B cell (primary cell): ENCODE data around the gene CARD10. TPM values are rescaled to one million over a fixed set of nuclear protein-coding genes. Genes with fewer than 3 reads are reported as not detected.

Experiments used
- ATAC-seq: fragments of 200-7000 bp; cut with Tn5 transposase; one replicate; pipeline ENCODE4 v1.10.0; 2021; ENCODE audit warnings: low read depth, mild to moderate bottlenecking, moderate number of reproducible peaks, moderate library complexity
- CTCF ChIA-PET: fragments of 350-600 bp; sonication (Branson Sonifier 250); formaldehyde crosslinking; loops from one replicate; lab custom pipeline; 2021; ENCODE audit warnings: antibody characterized with exemption, inconsistent platforms; lab: Charles Lee
- POLR2A ChIA-PET: fragments of 350-600 bp; sonication (Branson Sonifier 250); formaldehyde crosslinking; loops from one replicate; lab custom pipeline; 2021; ENCODE audit warnings: antibody characterized with exemption; lab: Charles Lee
- DNase-seq: peaks from one replicate; pipeline ENCODE4 v3.0.0; 2013
- H2AFZ ChIP-seq: 2 replicates; pipeline ENCODE4 v1.6.1; 2012; ENCODE audit warnings: mild to moderate bottlenecking, low read depth, low read length; ENCODE audit not compliant: insufficient read depth, poor library complexity, severe bottlenecking
- H3K27ac ChIP-seq, 2 donors: 1 replicate in 1 of 2; 2 replicates in 1 of 2; pipeline ENCODE4 v1.5.1; 2012 to 2013; ENCODE audit warnings: low read length in 2 of 2, mild to moderate bottlenecking in 2 of 2, moderate library complexity in 1 of 2
- H3K27me3 ChIP-seq, 4 experiments: fragments of 200-600 bp in 1 of 4; sonication (generic) in 1 of 4; replicated peaks in 1 of 4; 1 replicate in 2 of 4; 2 replicates in 2 of 4; pipeline versions ENCODE4 v1.6.1 to v1.7.0; 2013 to 2016; ENCODE audit warnings: low read length in 3 of 4, mild to moderate bottlenecking in 2 of 4, mixed read lengths in 1 of 4, moderate library complexity in 1 of 4; ENCODE audit not compliant: insufficient read depth in 4 of 4, control insufficient read depth in 3 of 4; ENCODE audit errors: control extremely low read depth in 1 of 4
- H3K36me3 ChIP-seq, 2 experiments: replicated peaks in 1 of 2; 1 replicate in 1 of 2; 2 replicates in 1 of 2; pipeline versions ENCODE4 v1.6.1 to v1.7.1; 2013; ENCODE audit warnings: low read length in 1 of 2; ENCODE audit not compliant: insufficient read depth in 2 of 2, control insufficient read depth in 1 of 2; ENCODE audit errors: control extremely low read depth in 1 of 2, extremely low read depth in 1 of 2
- H3K4me1 ChIP-seq, 2 donors: fragments of 200-600 bp in 1 of 2; sonication (generic) in 1 of 2; 1 replicate in 1 of 2; 2 replicates in 1 of 2; pipeline versions ENCODE4 v1.5.1 to v1.6.1; 2013 to 2017; ENCODE audit warnings: low read length in 2 of 2; ENCODE audit not compliant: control insufficient read depth in 2 of 2, insufficient read depth in 2 of 2
- H3K4me2 ChIP-seq: replicated peaks from 2 replicates; pipeline ENCODE3; 2012; ENCODE audit warnings: mild to moderate bottlenecking, low read depth, low read length; ENCODE audit not compliant: poor library complexity, severe bottlenecking
- H3K4me3 ChIP-seq, 5 experiments: fragments of 200-600 bp in 1 of 5; sonication (generic) in 1 of 5; 1 replicate in 3 of 5; 2 replicates in 2 of 5; pipeline versions ENCODE4 v1.5.1 to v1.7.0; 2011 to 2016; ENCODE audit warnings: low read length in 4 of 5, mild to moderate bottlenecking in 4 of 5, low read depth in 2 of 5, control low read depth in 1 of 5, moderate library complexity in 1 of 5; ENCODE audit not compliant: insufficient read depth in 1 of 5; ENCODE audit errors: control extremely low read depth in 1 of 5, extremely low read depth in 1 of 5
- H3K79me2 ChIP-seq: fragments of 200-600 bp; sonication (generic); one replicate; pipeline ENCODE4 v1.6.0; 2016; ENCODE audit warnings: low read length; ENCODE audit not compliant: control insufficient read depth, insufficient read depth
- H3K9ac ChIP-seq: fragments of 200-600 bp; sonication (generic); 2 replicates; pipeline ENCODE4 v1.6.1; 2017; ENCODE audit warnings: mild to moderate bottlenecking, low read length, moderate library complexity
- H3K9me3 ChIP-seq, 3 donors: one replicate each; pipeline versions ENCODE4 v1.6.1 to v1.7.1; 2013; ENCODE audit warnings: low read length in 2 of 3; ENCODE audit not compliant: control insufficient read depth in 2 of 3, insufficient read depth in 1 of 3; ENCODE audit errors: control extremely low read depth in 1 of 3
- H4K20me1 ChIP-seq: 2 replicates; pipeline ENCODE4 v1.6.0; 2012; ENCODE audit warnings: mild to moderate bottlenecking, low read length; ENCODE audit not compliant: insufficient read depth, control insufficient read depth, poor library complexity, severe bottlenecking
- H3K27ac Mint-ChIP-seq: one replicate; pipeline ENCODE4 v1.8.0; 2021; ENCODE audit warnings: mixed read lengths
- H3K27me3 Mint-ChIP-seq: one replicate; pipeline ENCODE4 v1.8.0; 2021; ENCODE audit warnings: mixed read lengths
- H3K4me1 Mint-ChIP-seq: one replicate; pipeline ENCODE4 v1.8.0; 2021; ENCODE audit warnings: mixed read lengths
- H3K4me3 Mint-ChIP-seq: one replicate; pipeline ENCODE4 v1.8.0; 2021; ENCODE audit warnings: mixed read lengths
- H3K9me3 Mint-ChIP-seq: one replicate; pipeline ENCODE4 v1.8.0; 2022; ENCODE audit warnings: mixed read lengths; ENCODE audit not compliant: insufficient read depth
- EZH2 ChIP-seq: IDR thresholded peaks from 2 replicates; pipeline ENCODE4 v1.6.1; 2012; ENCODE audit warnings: borderline replicate concordance, low read depth, mild to moderate bottlenecking, moderate library complexity, low read length; ENCODE audit not compliant: insufficient read depth, poor library complexity, severe bottlenecking
- WGBS: methylation state at CpG from one replicate; pipeline ENCODE4 v1.1.5; 2013; ENCODE audit warnings: missing lambda C conversion rate; ENCODE audit not compliant: insufficient coverage; 5-methylcytosine and 5-hydroxymethylcytosine counted together
- intact Hi-C: fragments of 100-400 bp; cut with micrococcal nuclease; formaldehyde crosslinking; loops from one replicate; pipeline ENCODE4 v1.10.0; 2022
- polyA plus RNA-seq: library from polyadenylated mRNA; depleted of rRNA; stranded (reverse); fragments of >200 nt; gene quantifications from 2 replicates; pipeline ENCODE4 v1.2.3, GENCODE V29; 2012
- total RNA-seq, 2 donors: library from RNA; stranded (reverse); fragments of 120-200 nt in 1 of 2; gene quantifications; 1 replicate in 1 of 2; 2 replicates in 1 of 2; pipeline versions ENCODE4 v1.2.3 to v1.2.4, GENCODE V29; 2013 to 2022
- TF ChIP-seq, protein P1 (sequence below): fragments of 200-600 bp; IDR thresholded peaks from one replicate; pipeline ENCODE4 v1.8.0; 2022; ENCODE audit warnings: antibody characterized with exemption, mild to moderate bottlenecking

The CARD10 gene
- total and polyA plus RNA-seq, 2 donors (not counting 1 experiment from before 2014, with no cell fraction given): not detected

DNA sequence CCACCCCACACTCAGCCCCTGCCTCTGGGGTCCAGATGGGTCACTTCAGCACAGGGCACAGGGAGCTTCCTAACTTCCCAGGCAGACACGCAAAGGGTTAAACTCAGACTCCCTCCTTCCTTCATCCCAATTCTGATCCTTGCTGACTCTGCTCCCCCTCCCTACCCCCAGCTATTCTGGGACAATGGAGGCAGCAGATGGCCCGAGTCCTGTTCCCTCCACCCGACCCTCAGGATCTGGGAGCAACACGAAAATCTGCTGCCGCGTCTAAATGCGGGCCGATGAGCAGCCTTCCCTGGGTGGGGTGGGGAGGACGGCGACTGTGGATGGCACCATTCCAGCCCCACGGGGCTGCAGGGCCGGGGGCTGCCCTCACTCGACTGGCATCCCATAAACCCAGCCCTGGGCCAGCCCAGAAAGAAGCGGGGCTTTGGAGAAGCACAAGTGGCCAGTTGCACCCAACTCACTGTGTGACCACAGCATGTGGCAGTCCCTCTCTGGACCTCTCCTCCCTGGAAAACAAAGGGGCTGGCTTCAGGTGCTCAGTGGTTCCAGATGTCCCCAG, 51.7 kb downstream of the CARD10 start:
- Histone ChIP-seq H4K20me1 (peaks cover 20% of the 10 kb centered on the region), H2AFZ (no peak overlapping the region), H3K79me2 (no peaks in the 10 kb centered on the region), H3K9ac (no peak overlapping the region), H3K4me3 (no peak overlapping the region), H3K4me2 (no peak overlapping the region), H3K27me3 (no peaks in the 10 kb centered on the region), H3K27ac (no peak overlapping the region), H3K9me3 (peaks cover 0 to 5% (median 0%) of the 10 kb centered on the region in 3 donors), H3K4me1 (no peaks in the 10 kb centered on the region), H3K36me3 (peaks cover 0 to 41% of the 10 kb centered on the region in 2 experiments)
- TF ChIP-seq, protein P1, sequence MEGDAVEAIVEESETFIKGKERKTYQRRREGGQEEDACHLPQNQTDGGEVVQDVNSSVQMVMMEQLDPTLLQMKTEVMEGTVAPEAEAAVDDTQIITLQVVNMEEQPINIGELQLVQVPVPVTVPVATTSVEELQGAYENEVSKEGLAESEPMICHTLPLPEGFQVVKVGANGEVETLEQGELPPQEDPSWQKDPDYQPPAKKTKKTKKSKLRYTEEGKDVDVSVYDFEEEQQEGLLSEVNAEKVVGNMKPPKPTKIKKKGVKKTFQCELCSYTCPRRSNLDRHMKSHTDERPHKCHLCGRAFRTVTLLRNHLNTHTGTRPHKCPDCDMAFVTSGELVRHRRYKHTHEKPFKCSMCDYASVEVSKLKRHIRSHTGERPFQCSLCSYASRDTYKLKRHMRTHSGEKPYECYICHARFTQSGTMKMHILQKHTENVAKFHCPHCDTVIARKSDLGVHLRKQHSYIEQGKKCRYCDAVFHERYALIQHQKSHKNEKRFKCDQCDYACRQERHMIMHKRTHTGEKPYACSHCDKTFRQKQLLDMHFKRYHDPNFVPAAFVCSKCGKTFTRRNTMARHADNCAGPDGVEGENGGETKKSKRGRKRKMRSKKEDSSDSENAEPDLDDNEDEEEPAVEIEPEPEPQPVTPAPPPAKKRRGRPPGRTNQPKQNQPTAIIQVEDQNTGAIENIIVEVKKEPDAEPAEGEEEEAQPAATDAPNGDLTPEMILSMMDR: no peak
- TF ChIP-seq EZH2: no peak
- no peaks in the 10 kb centered on the region for H3K27me3 Mint-ChIP-seq
- ATAC-seq (no peak), DNase-seq (no peak)
- H3K4me3 Mint-ChIP-seq: no peak overlapping the region
- H3K27ac Mint-ChIP-seq: no peak overlapping the region
- H3K9me3 Mint-ChIP-seq: no peaks in the 10 kb centered on the region
- 95% methylated on average over 14 of the region's 14 CpGs for WGBS
- intact Hi-C loops: no loop called here
- peaks cover 22% of the 10 kb centered on the region for H3K4me1 Mint-ChIP-seq
- CTCF ChIA-PET: no interaction called here
- POLR2A ChIA-PET: no interaction called here

DNA sequence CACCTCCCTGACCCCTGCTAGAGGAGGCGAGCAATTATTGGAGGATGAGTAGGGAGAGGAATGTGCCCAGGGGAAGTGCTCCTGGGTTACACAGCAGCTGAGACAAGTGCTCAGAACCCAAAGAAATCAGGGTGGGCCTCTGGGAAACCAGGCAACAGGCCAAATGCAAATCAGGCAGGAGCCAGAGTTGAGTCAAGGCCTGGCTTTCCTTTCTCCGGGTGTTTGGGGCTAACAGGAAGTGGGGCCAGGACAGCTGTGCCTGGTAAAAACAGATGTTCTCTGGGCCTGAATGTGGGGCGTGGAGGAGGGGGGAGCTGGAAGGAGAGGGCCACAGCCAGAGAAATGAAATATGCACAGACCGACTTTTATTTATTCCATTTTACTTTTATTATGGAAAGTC, 55.0 kb downstream of the CARD10 start:
- H3K79me2 ChIP-seq: no peaks in the 10 kb centered on the region
- POLR2A ChIA-PET: no interaction called here
- Mint-ChIP-seq H3K4me3 (no peak overlapping the region), H3K4me1 (peaks cover 22% of the 10 kb centered on the region), H3K27ac (no peak overlapping the region), H3K27me3 (no peaks in the 10 kb centered on the region), H3K9me3 (no peaks in the 10 kb centered on the region)
- H2AFZ ChIP-seq: no peak overlapping the region
- ATAC-seq: no peak
- no peak overlapping the region for H3K4me3 ChIP-seq
- H3K9ac ChIP-seq: no peak overlapping the region
- TF ChIP-seq EZH2: no peak
- TF ChIP-seq, protein P1: no peak
- no peak for DNase-seq
- H3K27me3 ChIP-seq: no peaks in the 10 kb centered on the region
- H3K36me3 ChIP-seq: peaks cover under 1 to 21% of the 10 kb centered on the region in 2 experiments
- no peak overlapping the region for H3K4me2 ChIP-seq
- CTCF ChIA-PET: interaction anchor here (2.0 kb wide), 1 partner anchor 8 kb away, joined by 6 read pairs; no protein-coding TSS in a partner anchor
- 42% methylated on average over 2 of the region's 4 CpGs for WGBS
- H3K27ac ChIP-seq: no peak overlapping the region
- H3K9me3 ChIP-seq: no peaks in the 10 kb centered on the region
- H4K20me1 ChIP-seq: no peaks in the 10 kb centered on the region
- no peaks in the 10 kb centered on the region for H3K4me1 ChIP-seq
- intact Hi-C loops: no loop called here
